Hematopoietic multipotent progenitor cell treated with erythropoietin and hydrocortisone succinate and interleukin-3 and kit ligand, for 15 days (in vitro differentiated cells): ENCODE results near the gene TBC1D3I.
"Not testable (repeated sequence)": the region's sequence is repeated elsewhere in the genome, so short reads cannot be mapped to it uniquely, and the experiment has no call there.

Source experiments
- DNase-seq: peaks from one replicate; pipeline ENCODE4 v3.0.0-alpha.2; 2015; ENCODE audit warnings: low spot score

The TBC1D3I gene

GRCh38 chr17:36206486-36206821 lies 57.9 kb downstream of the TBC1D3I start:
- not testable (repeated sequence) for DNase-seq

GRCh38 chr17:36205637-36206485 lies 58.5 kb downstream of the TBC1D3I start:
- DNase-seq = no peak

- DNase-seq = no peak
These were observed 59.5 kb downstream of the TBC1D3I start for GRCh38 chr17:36204724-36205500.
